ENCODE measurements around the gene MEX3C.

The MEX3C gene

DNA sequence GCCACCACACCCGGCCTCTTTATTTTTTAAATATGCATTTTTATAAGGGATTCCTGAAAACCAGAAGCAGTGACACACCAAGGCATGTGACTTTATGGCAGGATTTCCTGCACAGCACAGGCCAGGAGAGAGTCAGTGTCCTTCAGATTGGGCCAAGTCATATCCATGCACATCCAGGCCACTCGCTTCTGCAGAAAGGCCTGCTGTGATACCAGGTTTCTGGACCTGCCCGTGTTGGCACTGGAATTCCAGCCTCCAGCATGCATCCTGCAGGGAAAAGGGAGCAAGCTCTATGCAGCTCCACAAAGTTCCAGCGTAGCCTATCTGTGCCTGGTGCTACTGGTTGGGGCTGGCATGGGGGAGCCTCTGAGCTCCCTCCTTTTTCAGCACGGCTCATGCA, 36.8 kb downstream of the MEX3C start:
- Histone ChIP-seq H3K36me3 (ENCODE audit: control insufficient read depth in 5 of 5, insufficient read depth in 5 of 5, low read length in 5 of 5) (no peaks in the 10 kb centered on the region), H3K27me3 (ENCODE audit: control insufficient read depth in 5 of 5, insufficient read depth in 4 of 5, low read length in 5 of 5) (no peaks in the 10 kb centered on the region), H3K9ac (ENCODE audit: low read length in 5 of 5) (no peak overlapping the region), H3K9me3 (ENCODE audit: control insufficient read depth in 5 of 5, low read length in 5 of 5) (no peaks in the 10 kb centered on the region), H3K4me1 (ENCODE audit: control insufficient read depth in 5 of 5, insufficient read depth in 5 of 5, low read length in 5 of 5) (peaks cover 0 to 9% (median 7%) of the 10 kb centered on the region in 5 donors), H3K4me3 (ENCODE audit: low read depth in 1 of 5, low read length in 5 of 5) (no peak overlapping the region), H3K27ac (ENCODE audit: low read depth, low read length) (no peak overlapping the region)

DNA sequence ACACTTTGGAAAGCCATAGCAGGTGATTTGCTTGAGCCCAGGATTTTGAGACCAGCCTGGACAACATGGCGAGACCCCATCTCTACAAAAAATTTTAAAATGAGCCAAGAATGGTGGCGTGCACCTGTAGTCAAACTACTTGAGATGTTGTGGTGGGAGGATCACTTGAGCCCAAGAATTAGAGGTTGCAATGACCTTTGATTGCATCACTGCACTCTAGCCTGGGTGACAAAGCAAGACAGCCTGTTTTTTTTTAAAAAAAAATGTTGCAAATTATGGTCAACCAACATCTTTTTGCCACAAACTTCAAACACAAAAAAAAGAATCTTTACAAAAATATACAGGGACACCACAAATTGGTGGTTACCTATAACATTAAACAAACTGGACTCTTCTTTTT, 40.3 kb downstream of the MEX3C start:
- Histone ChIP-seq H3K9ac (ENCODE audit: low read length in 5 of 5) (no peak overlapping the region), H3K27ac (ENCODE audit: low read depth, low read length) (no peak overlapping the region), H3K27me3 (ENCODE audit: control insufficient read depth in 5 of 5, insufficient read depth in 4 of 5, low read length in 5 of 5) (peaks cover 0 to 5% (median 0%) of the 10 kb centered on the region in 5 donors), H3K9me3 (ENCODE audit: control insufficient read depth in 5 of 5, low read length in 5 of 5) (no peaks in the 10 kb centered on the region), H3K4me1 (ENCODE audit: control insufficient read depth in 5 of 5, insufficient read depth in 5 of 5, low read length in 5 of 5) (no peaks in the 10 kb centered on the region), H3K4me3 (ENCODE audit: low read depth in 1 of 5, low read length in 5 of 5) (no peak overlapping the region), H3K36me3 (ENCODE audit: control insufficient read depth in 5 of 5, insufficient read depth in 5 of 5, low read length in 5 of 5) (no peaks in the 10 kb centered on the region)

DNA sequence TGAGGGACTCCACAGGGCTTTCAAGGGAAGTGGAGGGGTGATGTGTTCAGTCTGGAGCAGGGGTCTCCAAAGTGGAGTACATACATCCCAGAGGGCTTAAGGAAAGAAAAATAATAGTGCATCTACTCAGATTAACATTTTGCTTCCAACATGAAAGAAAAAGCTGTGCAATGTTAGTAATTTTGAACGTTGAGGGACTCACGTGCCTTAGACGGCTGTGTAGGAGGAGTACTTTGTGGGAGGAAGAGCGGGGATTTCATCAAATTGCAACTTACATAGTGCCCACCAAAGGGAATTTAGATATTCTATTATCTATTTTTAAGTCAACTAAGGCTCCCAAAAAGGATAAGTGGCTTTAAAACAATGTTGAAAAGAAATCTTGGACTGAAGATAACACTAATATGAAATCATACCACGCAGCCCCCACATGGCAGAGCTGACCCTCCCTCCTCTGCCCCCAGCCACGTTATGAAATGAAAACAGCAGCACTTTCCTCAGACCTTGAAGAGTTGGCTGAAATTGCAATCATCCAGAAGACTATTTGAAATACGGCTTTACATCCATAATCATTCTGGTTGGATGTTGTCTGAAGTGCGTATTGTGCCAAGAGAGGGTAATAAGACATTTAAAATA, 42.9 kb downstream of the MEX3C start:
- no peak overlapping the region for H3K9ac ChIP-seq (ENCODE audit: low read length in 5 of 5)
- peaks cover 0 to 6% (median 6%) of the 10 kb centered on the region in 5 donors for H3K9me3 ChIP-seq (ENCODE audit: control insufficient read depth in 5 of 5, low read length in 5 of 5)
- no peaks in the 10 kb centered on the region for H3K36me3 ChIP-seq (ENCODE audit: control insufficient read depth in 5 of 5, insufficient read depth in 5 of 5, low read length in 5 of 5)
- H3K4me1 ChIP-seq (ENCODE audit: control insufficient read depth in 5 of 5, insufficient read depth in 5 of 5, low read length in 5 of 5): no peaks in the 10 kb centered on the region
- H3K4me3 ChIP-seq (ENCODE audit: low read depth in 1 of 5, low read length in 5 of 5): no peak overlapping the region
- no peak overlapping the region for H3K27ac ChIP-seq (ENCODE audit: low read depth, low read length)
- peaks cover 0 to 5% (median 0%) of the 10 kb centered on the region in 5 donors for H3K27me3 ChIP-seq (ENCODE audit: control insufficient read depth in 5 of 5, insufficient read depth in 4 of 5, low read length in 5 of 5)

DNA sequence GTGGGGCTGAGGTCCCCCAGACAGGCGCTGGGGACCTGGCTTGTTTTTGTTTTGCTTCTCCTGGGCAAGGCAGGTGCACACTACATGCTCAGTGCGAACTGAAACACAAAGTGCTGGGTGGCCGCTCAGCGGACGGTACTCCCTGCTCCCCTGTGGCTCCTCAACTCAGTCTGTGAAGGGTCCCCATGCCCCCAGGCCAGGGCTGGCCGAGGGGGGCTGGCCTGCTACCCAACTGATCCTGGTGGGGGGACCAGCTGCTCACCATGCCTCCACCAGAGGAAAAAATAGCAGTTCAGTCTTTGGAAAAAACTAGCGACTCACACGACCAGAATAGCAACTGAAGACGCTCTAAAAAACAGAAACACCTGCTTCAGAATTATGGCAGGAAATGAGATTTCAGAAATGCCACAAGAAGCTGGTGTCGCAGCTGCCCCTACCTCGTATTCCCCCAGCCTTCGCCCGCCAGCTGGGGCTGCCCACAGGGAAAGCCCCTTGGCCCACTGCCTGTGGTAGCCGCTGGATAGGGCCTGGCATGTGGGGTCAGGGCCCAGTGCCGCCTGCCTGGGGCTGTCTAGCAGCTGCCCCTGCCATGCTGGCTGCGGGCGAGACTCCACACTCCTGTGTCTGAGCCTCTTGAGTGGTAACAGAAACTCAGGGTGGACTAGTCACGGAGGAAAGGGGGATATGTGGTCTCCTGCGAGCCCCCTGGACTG, 43.7 kb downstream of the MEX3C start:
- Histone ChIP-seq H3K27ac (ENCODE audit: low read depth, low read length) (no peak overlapping the region), H3K9me3 (ENCODE audit: control insufficient read depth in 5 of 5, low read length in 5 of 5) (peaks cover 0 to 6% (median 6%) of the 10 kb centered on the region in 5 donors), H3K36me3 (ENCODE audit: control insufficient read depth in 5 of 5, insufficient read depth in 5 of 5, low read length in 5 of 5) (no peaks in the 10 kb centered on the region), H3K9ac (ENCODE audit: low read length in 5 of 5) (no peak overlapping the region), H3K4me1 (ENCODE audit: control insufficient read depth in 5 of 5, insufficient read depth in 5 of 5, low read length in 5 of 5) (no peaks in the 10 kb centered on the region), H3K4me3 (ENCODE audit: low read depth in 1 of 5, low read length in 5 of 5) (no peak overlapping the region), H3K27me3 (ENCODE audit: control insufficient read depth in 5 of 5, insufficient read depth in 4 of 5, low read length in 5 of 5) (peaks cover 0 to 5% (median 0%) of the 10 kb centered on the region in 5 donors)

DNA sequence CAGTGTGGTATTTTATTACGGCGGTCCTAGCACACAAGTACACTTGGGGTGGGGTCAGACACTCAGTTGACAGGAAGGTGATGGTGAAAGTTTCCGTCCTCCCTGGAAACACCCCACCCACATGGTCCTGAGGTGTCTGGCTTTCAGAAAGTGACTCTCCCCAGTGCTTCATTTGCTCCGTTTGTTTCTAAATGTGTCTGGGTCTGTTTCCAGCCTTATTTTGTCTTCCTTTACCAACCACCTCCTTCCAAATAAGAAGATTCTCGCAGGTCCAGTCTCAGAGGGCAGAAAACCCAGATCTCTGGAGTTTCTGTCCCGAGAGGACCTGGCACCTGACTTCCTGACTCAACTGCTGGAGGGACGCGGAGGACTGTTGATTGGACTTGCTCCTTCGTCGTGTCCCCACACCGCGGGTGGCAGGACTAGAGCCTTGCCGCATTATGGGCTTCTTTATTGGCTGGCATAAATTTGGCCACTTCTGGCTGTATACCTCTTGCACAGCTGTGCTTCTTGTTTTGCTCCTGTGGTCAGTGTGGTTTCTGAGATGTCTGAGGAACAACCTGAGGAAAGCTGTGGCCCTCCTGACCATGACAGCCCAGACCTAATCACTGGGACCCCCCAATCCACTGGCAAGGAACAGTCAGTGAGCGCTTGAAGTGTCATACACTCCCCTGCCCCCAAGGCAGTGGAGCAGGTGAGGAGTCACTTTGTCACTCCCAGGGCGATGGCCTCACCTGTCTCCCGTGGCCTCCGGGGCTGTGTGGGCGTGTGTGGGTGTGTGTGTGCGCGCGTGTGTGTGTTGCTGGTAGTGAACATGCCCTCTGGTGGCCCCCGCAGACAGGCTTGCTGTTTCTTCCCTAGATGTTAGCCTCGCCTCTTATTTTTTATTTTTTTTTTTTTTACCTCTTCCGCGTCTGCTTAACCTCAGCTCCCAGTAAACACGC, 45.6 kb downstream of the MEX3C start:
- Histone ChIP-seq H3K4me3 (ENCODE audit: low read depth in 1 of 5, low read length in 5 of 5) (no peak overlapping the region), H3K9me3 (ENCODE audit: control insufficient read depth in 5 of 5, low read length in 5 of 5) (peaks cover 0 to 6% (median 6%) of the 10 kb centered on the region in 5 donors), H3K9ac (ENCODE audit: low read length in 5 of 5) (no peak overlapping the region), H3K4me1 (ENCODE audit: control insufficient read depth in 5 of 5, insufficient read depth in 5 of 5, low read length in 5 of 5) (no peaks in the 10 kb centered on the region), H3K27me3 (ENCODE audit: control insufficient read depth in 5 of 5, insufficient read depth in 4 of 5, low read length in 5 of 5) (peaks cover 0 to 5% (median 0%) of the 10 kb centered on the region in 5 donors), H3K36me3 (ENCODE audit: control insufficient read depth in 5 of 5, insufficient read depth in 5 of 5, low read length in 5 of 5) (no peaks in the 10 kb centered on the region), H3K27ac (ENCODE audit: low read depth, low read length) (no peak overlapping the region)

DNA sequence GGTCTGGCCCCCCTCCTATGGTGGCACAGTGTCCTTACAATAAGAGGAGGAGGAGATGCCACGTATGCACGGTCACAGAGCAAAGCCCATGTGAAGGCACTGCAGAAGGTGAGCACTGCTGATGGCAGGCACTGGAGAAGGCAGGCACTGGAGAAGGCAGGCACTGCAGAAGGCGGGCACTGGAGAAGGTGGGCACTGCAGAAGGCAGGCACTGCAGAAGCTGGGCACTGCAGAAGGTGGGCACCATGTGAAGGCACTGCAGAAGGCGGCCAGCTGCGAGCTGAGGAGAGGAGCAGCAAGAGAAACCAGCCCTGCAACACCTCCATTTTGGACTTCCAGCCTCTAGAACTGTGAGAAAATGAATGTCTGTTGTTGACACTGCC, 46.3 kb downstream of the MEX3C start:
- Histone ChIP-seq H3K9ac (ENCODE audit: low read length in 5 of 5) (no peak overlapping the region), H3K9me3 (ENCODE audit: control insufficient read depth in 5 of 5, low read length in 5 of 5) (peaks cover 0 to 6% (median 6%) of the 10 kb centered on the region in 5 donors), H3K4me1 (ENCODE audit: control insufficient read depth in 5 of 5, insufficient read depth in 5 of 5, low read length in 5 of 5) (no peaks in the 10 kb centered on the region), H3K4me3 (ENCODE audit: low read depth in 1 of 5, low read length in 5 of 5) (no peak overlapping the region), H3K36me3 (ENCODE audit: control insufficient read depth in 5 of 5, insufficient read depth in 5 of 5, low read length in 5 of 5) (no peaks in the 10 kb centered on the region), H3K27ac (ENCODE audit: low read depth, low read length) (no peak overlapping the region), H3K27me3 (ENCODE audit: control insufficient read depth in 5 of 5, insufficient read depth in 4 of 5, low read length in 5 of 5) (peaks cover 0 to 5% (median 0%) of the 10 kb centered on the region in 5 donors)

DNA sequence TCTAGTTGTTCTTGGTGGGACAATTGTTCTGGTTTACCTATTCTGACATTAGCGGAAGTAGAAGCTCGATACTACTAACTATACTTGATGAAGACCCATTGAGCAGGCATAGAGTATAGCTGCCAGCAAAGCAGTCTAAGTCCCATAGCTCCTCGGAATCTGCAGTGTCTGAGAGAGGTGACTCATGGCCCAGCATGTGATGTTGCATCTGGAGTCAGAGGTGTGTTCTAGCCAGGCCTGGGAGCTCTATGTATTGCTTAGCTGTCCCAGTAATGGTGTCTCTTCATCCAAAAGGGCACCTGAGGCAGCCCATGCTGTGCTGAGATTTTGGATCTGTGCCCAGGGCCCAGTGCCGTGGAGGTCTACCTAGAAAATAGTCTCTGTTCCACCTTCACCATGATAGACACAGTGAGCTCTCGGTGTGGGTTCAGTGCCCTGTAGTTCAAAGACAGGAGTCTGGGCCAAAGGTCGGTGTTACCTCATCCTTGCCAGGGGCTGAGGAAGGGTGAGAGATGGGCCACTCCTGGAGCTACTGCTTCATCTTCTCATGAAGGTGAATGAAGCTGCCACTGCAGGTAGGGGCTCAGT, 47.3 kb downstream of the MEX3C start:
- Histone ChIP-seq H3K27me3 (ENCODE audit: control insufficient read depth in 5 of 5, insufficient read depth in 4 of 5, low read length in 5 of 5) (peaks cover 0 to 5% (median 0%) of the 10 kb centered on the region in 5 donors), H3K36me3 (ENCODE audit: control insufficient read depth in 5 of 5, insufficient read depth in 5 of 5, low read length in 5 of 5) (no peaks in the 10 kb centered on the region), H3K9ac (ENCODE audit: low read length in 5 of 5) (no peak overlapping the region), H3K4me3 (ENCODE audit: low read depth in 1 of 5, low read length in 5 of 5) (no peak overlapping the region), H3K4me1 (ENCODE audit: control insufficient read depth in 5 of 5, insufficient read depth in 5 of 5, low read length in 5 of 5) (no peaks in the 10 kb centered on the region), H3K27ac (ENCODE audit: low read depth, low read length) (no peak overlapping the region), H3K9me3 (ENCODE audit: control insufficient read depth in 5 of 5, low read length in 5 of 5) (peaks cover 0 to 6% (median 6%) of the 10 kb centered on the region in 5 donors)

DNA sequence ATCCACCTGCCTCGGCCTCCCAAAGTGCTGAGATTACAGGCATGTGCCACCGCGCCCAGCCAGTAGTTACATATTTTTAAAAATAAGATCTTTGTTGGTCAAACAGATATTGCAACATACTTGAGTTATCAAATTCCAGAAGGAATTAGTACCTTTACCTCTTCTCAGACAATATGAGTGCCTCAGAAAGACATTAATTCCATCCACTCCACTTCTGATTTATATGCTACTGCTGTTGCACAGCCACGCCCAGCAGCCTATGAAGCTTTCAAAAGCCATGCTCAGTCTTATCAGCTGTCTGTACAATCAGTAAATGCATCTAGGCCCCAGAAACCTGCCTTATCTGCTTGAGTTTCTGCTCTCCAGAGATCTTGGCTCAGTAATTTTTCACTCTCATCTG, 47.8 kb downstream of the MEX3C start:
- peaks cover 0 to 6% (median 6%) of the 10 kb centered on the region in 5 donors for H3K9me3 ChIP-seq (ENCODE audit: control insufficient read depth in 5 of 5, low read length in 5 of 5)
- H3K9ac ChIP-seq (ENCODE audit: low read length in 5 of 5): no peak overlapping the region
- H3K27me3 ChIP-seq (ENCODE audit: control insufficient read depth in 5 of 5, insufficient read depth in 4 of 5, low read length in 5 of 5): peaks cover 0 to 5% (median 0%) of the 10 kb centered on the region in 5 donors
- no peak overlapping the region for H3K27ac ChIP-seq (ENCODE audit: low read depth, low read length)
- no peaks in the 10 kb centered on the region for H3K36me3 ChIP-seq (ENCODE audit: control insufficient read depth in 5 of 5, insufficient read depth in 5 of 5, low read length in 5 of 5)
- no peak overlapping the region for H3K4me3 ChIP-seq (ENCODE audit: low read depth in 1 of 5, low read length in 5 of 5)
- no peaks in the 10 kb centered on the region for H3K4me1 ChIP-seq (ENCODE audit: control insufficient read depth in 5 of 5, insufficient read depth in 5 of 5, low read length in 5 of 5)

DNA sequence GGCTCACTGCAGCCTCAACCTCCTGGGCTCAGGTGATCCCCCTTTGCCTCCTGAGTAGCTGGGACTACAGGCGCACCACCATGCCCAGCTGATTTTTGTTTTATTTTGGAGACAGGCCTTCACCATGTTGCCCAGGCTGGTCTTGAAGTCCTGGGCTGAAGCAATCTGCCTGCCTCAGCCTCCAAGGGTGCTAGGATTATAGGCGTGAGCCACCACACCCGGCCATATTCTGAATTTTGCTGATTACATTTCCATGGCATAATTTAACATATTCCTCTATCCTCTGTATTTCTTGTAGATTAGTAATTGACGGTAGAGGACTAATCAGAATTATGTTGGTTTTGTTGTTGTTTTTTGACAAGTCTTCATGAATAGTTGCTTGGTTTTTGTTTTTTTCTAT, 50.6 kb downstream of the MEX3C start:
- Histone ChIP-seq H3K4me3 (ENCODE audit: low read depth in 1 of 5, low read length in 5 of 5) (no peak overlapping the region), H3K4me1 (ENCODE audit: control insufficient read depth in 5 of 5, insufficient read depth in 5 of 5, low read length in 5 of 5) (no peaks in the 10 kb centered on the region), H3K9ac (ENCODE audit: low read length in 5 of 5) (no peak overlapping the region), H3K27ac (ENCODE audit: low read depth, low read length) (no peak overlapping the region), H3K36me3 (ENCODE audit: control insufficient read depth in 5 of 5, insufficient read depth in 5 of 5, low read length in 5 of 5) (no peaks in the 10 kb centered on the region), H3K27me3 (ENCODE audit: control insufficient read depth in 5 of 5, insufficient read depth in 4 of 5, low read length in 5 of 5) (peaks cover 0 to 2% (median 0%) of the 10 kb centered on the region in 5 donors), H3K9me3 (ENCODE audit: control insufficient read depth in 5 of 5, low read length in 5 of 5) (peaks cover 0 to 6% (median 6%) of the 10 kb centered on the region in 5 donors)
